Cardiac ventricle fibroblast (primary cell): Measurements from ENCODE around the gene SHC4. TPM values are rescaled to one million over a fixed set of nuclear protein-coding genes. Genes with fewer than 3 reads are reported as not detected.

Experiments
- total RNA-seq: library from RNA; depleted of rRNA; stranded (reverse); fragments of >200 nt; gene quantifications from 2 replicates; pipeline ENCODE4 v1.2.3, GENCODE V29; 2015

The SHC4 gene, protein sequence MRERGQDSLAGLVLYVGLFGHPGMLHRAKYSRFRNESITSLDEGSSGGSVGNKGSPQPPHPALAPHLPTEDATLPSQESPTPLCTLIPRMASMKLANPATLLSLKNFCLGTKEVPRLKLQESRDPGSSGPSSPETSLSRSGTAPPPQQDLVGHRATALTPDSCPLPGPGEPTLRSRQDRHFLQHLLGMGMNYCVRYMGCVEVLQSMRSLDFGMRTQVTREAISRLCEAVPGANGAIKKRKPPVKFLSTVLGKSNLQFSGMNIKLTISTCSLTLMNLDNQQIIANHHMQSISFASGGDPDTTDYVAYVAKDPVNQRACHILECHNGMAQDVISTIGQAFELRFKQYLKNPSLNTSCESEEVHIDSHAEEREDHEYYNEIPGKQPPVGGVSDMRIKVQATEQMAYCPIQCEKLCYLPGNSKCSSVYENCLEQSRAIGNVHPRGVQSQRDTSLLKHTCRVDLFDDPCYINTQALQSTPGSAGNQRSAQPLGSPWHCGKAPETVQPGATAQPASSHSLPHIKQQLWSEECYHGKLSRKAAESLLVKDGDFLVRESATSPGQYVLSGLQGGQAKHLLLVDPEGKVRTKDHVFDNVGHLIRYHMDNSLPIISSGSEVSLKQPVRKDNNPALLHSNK
- total RNA-seq: 0.64 and 1.1 TPM in 2 replicates

GRCh38 chr15:48963524-48964113 is at the start of gene SHC4:
SHC4 (minus strand) TSS chr15:48963919; CDS start chr15:48963015, 904 bp downstream.

GRCh38 chr15:48877630-48878595 is 85.8 kb downstream of the SHC4 start, which contains the start of gene EID1:
EID1 (plus strand) TSS chr15:48878134; CDS start chr15:48878177, 43 bp downstream.

DNA sequence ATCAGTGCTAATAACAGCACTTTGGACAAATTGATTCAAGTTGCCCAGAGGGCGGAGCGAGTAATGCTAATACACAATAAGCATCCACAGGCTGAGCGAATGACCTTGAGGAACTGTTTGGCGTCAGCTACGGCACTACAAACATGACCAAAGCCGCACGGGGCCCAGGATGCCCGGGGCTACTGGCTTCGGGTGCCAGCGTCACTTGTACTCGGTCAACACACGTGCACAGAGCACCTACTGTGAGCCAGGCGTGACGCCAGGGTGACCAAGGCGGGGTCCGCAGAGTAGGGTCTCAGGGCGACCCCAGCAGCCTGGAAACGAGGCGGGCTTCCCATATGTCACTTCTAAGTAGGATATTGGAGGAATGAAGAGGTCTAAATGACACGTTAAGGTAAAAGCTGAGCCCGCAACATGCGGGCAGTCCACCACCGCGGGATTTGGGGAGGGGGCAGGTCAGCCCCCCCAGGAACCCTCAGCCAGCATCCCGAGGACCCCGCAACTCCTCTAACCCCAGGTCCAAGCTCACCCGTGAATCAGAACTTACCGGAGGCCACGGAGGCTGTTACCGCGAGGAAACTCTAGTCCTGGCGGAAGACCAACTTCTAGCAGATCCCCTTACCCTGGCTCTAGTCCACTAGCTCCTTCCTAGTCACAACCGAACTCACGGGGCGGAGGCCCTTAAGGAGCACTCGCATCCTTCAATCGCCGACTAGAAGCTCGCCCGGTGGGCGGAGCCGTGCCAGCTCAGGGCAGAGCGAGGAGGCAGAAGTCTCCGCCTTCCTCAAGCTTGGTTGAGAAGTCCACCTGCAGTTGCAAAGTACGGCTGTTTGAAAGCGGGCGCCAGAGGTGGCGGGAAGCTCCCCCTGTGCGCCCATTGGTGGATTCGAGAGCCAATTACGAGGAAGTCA is 153.1 kb downstream of the SHC4 start, which contains the start of gene CEP152:
TSS of gene CEP152 (minus strand) at position 656 of the 911 bp plus-strand sequence. CDS start 5,420 bp downstream, outside the sequence.

Other genes with a start within 250 kb of the SHC4 start
- 1.1 and 2.9 TPM in 2 replicates for gene CEP152, start 152.8 kb downstream of the SHC4 start, total RNA-seq
- 204 and 337 TPM in 2 replicates for gene EID1, start 85.8 kb downstream of the SHC4 start, total RNA-seq
- 21.4 and 46.1 TPM in 2 replicates for gene SECISBP2L, start 82.5 kb upstream of the SHC4 start, total RNA-seq
- gene COPS2, start 191.7 kb upstream of the SHC4 start, total RNA-seq: 78.3 and 80.9 TPM in 2 replicates
- gene GALK2, start 206.3 kb upstream of the SHC4 start, total RNA-seq: 19.7 and 27.5 TPM in 2 replicates